CD4-positive, alpha-beta T cell treated with Interleukin-2 at 100 ng/mL for 4 hours (primary cell): ENCODE data around the gene TP53I11.

ENCODE experiments used
- DNase-seq: peaks from one replicate; pipeline ENCODE4 v3.0.0-alpha.2; 2020; ENCODE audit warnings: low spot score

TP53I11 gene

GRCh38 chr11:44978274-44978960 lies 27.7 kb upstream of the TP53I11 start:
- no peak for DNase-seq

GRCh38 chr11:44977493-44977984 lies 26.9 kb upstream of the TP53I11 start:
- peak; percentile 24 for DNase-seq

GRCh38 chr11:44976576-44976975 lies 25.9 kb upstream of the TP53I11 start:
- DNase-seq, result no peak

GRCh38 chr11:44974402-44975000 lies 23.8 kb upstream of the TP53I11 start:
- no peak for DNase-seq

GRCh38 chr11:44973632-44974401 lies 23.1 kb upstream of the TP53I11 start:
- DNase-seq, result no peak

GRCh38 chr11:44972746-44973435 lies 22.2 kb upstream of the TP53I11 start:
- DNase-seq, result no peak

GRCh38 chr11:44971185-44971584 lies 20.5 kb upstream of the TP53I11 start:
- DNase-seq, result no peak

GRCh38 chr11:44970293-44970692 lies 19.6 kb upstream of the TP53I11 start:
- no peak for DNase-seq

GRCh38 chr11:44969651-44970252 lies 19.1 kb upstream of the TP53I11 start:
- DNase-seq, result no peak

GRCh38 chr11:44968510-44968909 lies 17.8 kb upstream of the TP53I11 start:
- no peak for DNase-seq

GRCh38 chr11:44967930-44968496 lies 17.3 kb upstream of the TP53I11 start:
- no peak for DNase-seq

- no peak for DNase-seq
Observed at GRCh38 chr11:44966694-44967093, 16.0 kb upstream of the TP53I11 start.

GRCh38 chr11:44964526-44965209 lies 14.0 kb upstream of the TP53I11 start:
- no peak for DNase-seq

GRCh38 chr11:44963948-44964347 lies 13.3 kb upstream of the TP53I11 start:
- DNase-seq, result no peak

- DNase-seq, result no peak
Observed at GRCh38 chr11:44963136-44963535, 12.5 kb upstream of the TP53I11 start.

- no peak for DNase-seq
Observed at GRCh38 chr11:44962464-44962863, 11.8 kb upstream of the TP53I11 start.

- no peak for DNase-seq
Observed at GRCh38 chr11:44960200-44960845, 9.6 kb upstream of the TP53I11 start.

GRCh38 chr11:44959064-44959463 lies 8.4 kb upstream of the TP53I11 start:
- no peak for DNase-seq

- DNase-seq, result no peak
Observed at GRCh38 chr11:44957776-44958564, 7.3 kb upstream of the TP53I11 start.

- no peak for DNase-seq
Observed at GRCh38 chr11:44957040-44957515, 6.4 kb upstream of the TP53I11 start.
